B cell (primary cell): ENCODE results near the gene DPP4. TPM values are rescaled to one million over a fixed set of nuclear protein-coding genes. Genes with fewer than 3 reads are reported as not detected.

Source experiments
- ATAC-seq: fragments of 200-7000 bp; cut with Tn5 transposase; one replicate; pipeline ENCODE4 v1.10.0; 2021; ENCODE audit warnings: low read depth, mild to moderate bottlenecking, moderate number of reproducible peaks, moderate library complexity
- CTCF ChIA-PET: fragments of 350-600 bp; sonication (Branson Sonifier 250); formaldehyde crosslinking; loops from one replicate; lab custom pipeline; 2021; ENCODE audit warnings: antibody characterized with exemption, inconsistent platforms; lab: Charles Lee
- POLR2A ChIA-PET: fragments of 350-600 bp; sonication (Branson Sonifier 250); formaldehyde crosslinking; loops from one replicate; lab custom pipeline; 2021; ENCODE audit warnings: antibody characterized with exemption; lab: Charles Lee
- DNase-seq: peaks from one replicate; pipeline ENCODE4 v3.0.0; 2013
- H2AFZ ChIP-seq: 2 replicates; pipeline ENCODE4 v1.6.1; 2012; ENCODE audit warnings: mild to moderate bottlenecking, low read depth, low read length; ENCODE audit not compliant: insufficient read depth, poor library complexity, severe bottlenecking
- H3K27ac ChIP-seq, 2 donors: 1 replicate in 1 of 2; 2 replicates in 1 of 2; pipeline ENCODE4 v1.5.1; 2012 to 2013; ENCODE audit warnings: low read length in 2 of 2, mild to moderate bottlenecking in 2 of 2, moderate library complexity in 1 of 2
- H3K27me3 ChIP-seq, 4 experiments: fragments of 200-600 bp in 1 of 4; sonication (generic) in 1 of 4; replicated peaks in 1 of 4; 1 replicate in 2 of 4; 2 replicates in 2 of 4; pipeline versions ENCODE4 v1.6.1 to v1.7.0; 2013 to 2016; ENCODE audit warnings: low read length in 3 of 4, mild to moderate bottlenecking in 2 of 4, mixed read lengths in 1 of 4, moderate library complexity in 1 of 4; ENCODE audit not compliant: insufficient read depth in 4 of 4, control insufficient read depth in 3 of 4; ENCODE audit errors: control extremely low read depth in 1 of 4
- H3K36me3 ChIP-seq, 2 experiments: replicated peaks in 1 of 2; 1 replicate in 1 of 2; 2 replicates in 1 of 2; pipeline versions ENCODE4 v1.6.1 to v1.7.1; 2013; ENCODE audit warnings: low read length in 1 of 2; ENCODE audit not compliant: insufficient read depth in 2 of 2, control insufficient read depth in 1 of 2; ENCODE audit errors: control extremely low read depth in 1 of 2, extremely low read depth in 1 of 2
- H3K4me1 ChIP-seq, 2 donors: fragments of 200-600 bp in 1 of 2; sonication (generic) in 1 of 2; 1 replicate in 1 of 2; 2 replicates in 1 of 2; pipeline versions ENCODE4 v1.5.1 to v1.6.1; 2013 to 2017; ENCODE audit warnings: low read length in 2 of 2; ENCODE audit not compliant: control insufficient read depth in 2 of 2, insufficient read depth in 2 of 2
- H3K4me2 ChIP-seq: replicated peaks from 2 replicates; pipeline ENCODE3; 2012; ENCODE audit warnings: mild to moderate bottlenecking, low read depth, low read length; ENCODE audit not compliant: poor library complexity, severe bottlenecking
- H3K4me3 ChIP-seq, 5 experiments: fragments of 200-600 bp in 1 of 5; sonication (generic) in 1 of 5; 1 replicate in 3 of 5; 2 replicates in 2 of 5; pipeline versions ENCODE4 v1.5.1 to v1.7.0; 2011 to 2016; ENCODE audit warnings: low read length in 4 of 5, mild to moderate bottlenecking in 4 of 5, low read depth in 2 of 5, control low read depth in 1 of 5, moderate library complexity in 1 of 5; ENCODE audit not compliant: insufficient read depth in 1 of 5; ENCODE audit errors: control extremely low read depth in 1 of 5, extremely low read depth in 1 of 5
- H3K79me2 ChIP-seq: fragments of 200-600 bp; sonication (generic); one replicate; pipeline ENCODE4 v1.6.0; 2016; ENCODE audit warnings: low read length; ENCODE audit not compliant: control insufficient read depth, insufficient read depth
- H3K9ac ChIP-seq: fragments of 200-600 bp; sonication (generic); 2 replicates; pipeline ENCODE4 v1.6.1; 2017; ENCODE audit warnings: mild to moderate bottlenecking, low read length, moderate library complexity
- H3K9me3 ChIP-seq, 3 donors: one replicate each; pipeline versions ENCODE4 v1.6.1 to v1.7.1; 2013; ENCODE audit warnings: low read length in 2 of 3; ENCODE audit not compliant: control insufficient read depth in 2 of 3, insufficient read depth in 1 of 3; ENCODE audit errors: control extremely low read depth in 1 of 3
- H4K20me1 ChIP-seq: 2 replicates; pipeline ENCODE4 v1.6.0; 2012; ENCODE audit warnings: mild to moderate bottlenecking, low read length; ENCODE audit not compliant: insufficient read depth, control insufficient read depth, poor library complexity, severe bottlenecking
- H3K27ac Mint-ChIP-seq: one replicate; pipeline ENCODE4 v1.8.0; 2021; ENCODE audit warnings: mixed read lengths
- H3K27me3 Mint-ChIP-seq: one replicate; pipeline ENCODE4 v1.8.0; 2021; ENCODE audit warnings: mixed read lengths
- H3K4me1 Mint-ChIP-seq: one replicate; pipeline ENCODE4 v1.8.0; 2021; ENCODE audit warnings: mixed read lengths
- H3K4me3 Mint-ChIP-seq: one replicate; pipeline ENCODE4 v1.8.0; 2021; ENCODE audit warnings: mixed read lengths
- H3K9me3 Mint-ChIP-seq: one replicate; pipeline ENCODE4 v1.8.0; 2022; ENCODE audit warnings: mixed read lengths; ENCODE audit not compliant: insufficient read depth
- CTCF ChIP-seq: fragments of 200-600 bp; IDR thresholded peaks from one replicate; pipeline ENCODE4 v1.8.0; 2022; ENCODE audit warnings: antibody characterized with exemption, mild to moderate bottlenecking
- EZH2 ChIP-seq: IDR thresholded peaks from 2 replicates; pipeline ENCODE4 v1.6.1; 2012; ENCODE audit warnings: borderline replicate concordance, low read depth, mild to moderate bottlenecking, moderate library complexity, low read length; ENCODE audit not compliant: insufficient read depth, poor library complexity, severe bottlenecking
- WGBS: methylation state at CpG from one replicate; pipeline ENCODE4 v1.1.5; 2013; ENCODE audit warnings: missing lambda C conversion rate; ENCODE audit not compliant: insufficient coverage; 5-methylcytosine and 5-hydroxymethylcytosine counted together
- intact Hi-C: fragments of 100-400 bp; cut with micrococcal nuclease; formaldehyde crosslinking; loops from one replicate; pipeline ENCODE4 v1.10.0; 2022
- polyA plus RNA-seq: library from polyadenylated mRNA; depleted of rRNA; stranded (reverse); fragments of >200 nt; gene quantifications from 2 replicates; pipeline ENCODE4 v1.2.3, GENCODE V29; 2012
- total RNA-seq, 2 donors: library from RNA; stranded (reverse); fragments of 120-200 nt in 1 of 2; gene quantifications; 1 replicate in 1 of 2; 2 replicates in 1 of 2; pipeline versions ENCODE4 v1.2.3 to v1.2.4, GENCODE V29; 2013 to 2022

Gene DPP4
- total and polyA plus RNA-seq, 2 donors (not counting 1 experiment from before 2014, with no cell fraction given) = 0.18 to 1.2 TPM

DNA sequence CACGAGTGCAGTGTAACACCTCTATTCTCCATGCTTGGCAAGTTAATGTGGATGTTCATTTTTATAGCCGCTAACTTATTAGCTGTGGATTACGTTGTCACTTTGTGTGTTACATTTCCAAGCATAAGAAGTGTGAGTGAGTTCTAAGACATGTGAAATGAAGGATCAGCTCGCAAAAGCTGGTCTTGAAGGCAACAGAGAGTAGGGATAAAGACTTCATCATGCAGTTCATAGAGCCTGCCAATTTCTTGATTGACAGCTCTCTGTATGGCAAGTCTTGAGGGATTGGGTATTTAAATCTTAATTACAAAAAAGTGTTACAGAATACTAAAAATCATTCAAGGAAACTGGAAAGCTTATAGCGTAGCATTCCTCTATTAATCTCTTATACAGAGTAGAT, 25.8 kb upstream of the DPP4 start:
- ChIA-PET CTCF (no interaction called here), POLR2A (no interaction called here)
- no peak overlapping the region for H3K27ac ChIP-seq
- no peak for DNase-seq
- H4K20me1 ChIP-seq = no peaks in the 10 kb centered on the region
- H3K4me3 ChIP-seq = no peak overlapping the region
- H3K36me3 ChIP-seq = no peaks in the 10 kb centered on the region
- intact Hi-C loops = no loop called here
- H3K4me2 ChIP-seq = no peak overlapping the region
- H3K9ac ChIP-seq = no peak overlapping the region
- ATAC-seq = no peak
- no peaks in the 10 kb centered on the region for H3K9me3 ChIP-seq
- no peaks in the 10 kb centered on the region for H3K27me3 ChIP-seq
- no peak overlapping the region for H3K4me3 Mint-ChIP-seq
- no peak overlapping the region for H3K27ac Mint-ChIP-seq
- no peaks in the 10 kb centered on the region for H3K4me1 ChIP-seq
- H3K4me1 Mint-ChIP-seq = no peaks in the 10 kb centered on the region
- no peak for TF ChIP-seq EZH2
- no peak for TF ChIP-seq CTCF
- WGBS = 100% methylated on average over 2 of the region's 5 CpGs
- H3K79me2 ChIP-seq = no peaks in the 10 kb centered on the region
- H3K27me3 Mint-ChIP-seq = peaks cover 6% of the 10 kb centered on the region
- H2AFZ ChIP-seq = no peak overlapping the region
- H3K9me3 Mint-ChIP-seq = no peaks in the 10 kb centered on the region

GRCh38 chr2:162092658-162093556, 18.9 kb upstream of the DPP4 start:
- WGBS = 100% methylated on average over 5 of the region's 7 CpGs
- Mint-ChIP-seq H3K27me3 (peaks cover 2% of the 10 kb centered on the region), H3K9me3 (no peaks in the 10 kb centered on the region), H3K4me3 (no peak overlapping the region), H3K4me1 (no peaks in the 10 kb centered on the region), H3K27ac (no peak overlapping the region)
- Histone ChIP-seq H2AFZ (no peak overlapping the region), H3K79me2 (no peaks in the 10 kb centered on the region), H3K4me2 (no peak overlapping the region), H3K9me3 (no peaks in the 10 kb centered on the region), H4K20me1 (no peaks in the 10 kb centered on the region), H3K4me1 (no peaks in the 10 kb centered on the region), H3K36me3 (no peaks in the 10 kb centered on the region), H3K27me3 (peaks cover 0 to 3% (median 0%) of the 10 kb centered on the region in 4 experiments), H3K27ac (no peak overlapping the region), H3K9ac (no peak overlapping the region), H3K4me3 (no peak overlapping the region)
- DNase-seq = no peak
- no peak for TF ChIP-seq EZH2
- no peak for TF ChIP-seq CTCF
- intact Hi-C loops = no loop called here
- no peak for ATAC-seq
- ChIA-PET CTCF (interaction anchor here (0.7 kb wide), 1 partner anchor 9 kb away, joined by 3 read pairs; no protein-coding TSS in a partner anchor), POLR2A (no interaction called here)
